H9 (cell line): ENCODE measurements around the gene SLC4A7. TPM values are rescaled to one million over a fixed set of nuclear protein-coding genes. Genes with fewer than 3 reads are reported as not detected.

Source experiments
- DNase-seq: peaks from one replicate; pipeline ENCODE4 v3.0.0-alpha.2; 2017
- H2AFZ ChIP-seq: one replicate; pipeline ENCODE4 v1.6.1; 2013; ENCODE audit warnings: mild to moderate bottlenecking, low read length, control low read depth, moderate library complexity
- H2AK5ac ChIP-seq: 2 replicates; pipeline ENCODE4 v1.6.1; 2013; ENCODE audit warnings: low read length, control low read depth, mixed read lengths; ENCODE audit not compliant: insufficient read length
- H2BK120ac ChIP-seq: one replicate; pipeline ENCODE4 v1.6.1; 2013; ENCODE audit warnings: low read depth, mild to moderate bottlenecking, low read length, control low read depth, inconsistent platforms; ENCODE audit not compliant: poor library complexity, severe bottlenecking
- H2BK12ac ChIP-seq: 2 replicates; pipeline ENCODE4 v1.6.1; 2013; ENCODE audit warnings: low read length, control low read depth, mixed read lengths, low read depth; ENCODE audit not compliant: insufficient read length
- H2BK15ac ChIP-seq: 2 replicates; pipeline ENCODE4 v1.6.1; 2013; ENCODE audit warnings: low read depth, low read length, control low read depth
- H2BK20ac ChIP-seq: one replicate; pipeline ENCODE4 v1.6.1; 2013; ENCODE audit warnings: low read depth, mild to moderate bottlenecking, low read length, control low read depth, inconsistent platforms; ENCODE audit not compliant: poor library complexity, severe bottlenecking
- H2BK5ac ChIP-seq: 2 replicates; pipeline ENCODE4 v1.6.1; 2013; ENCODE audit warnings: low read length, control low read depth, mixed read lengths; ENCODE audit not compliant: insufficient read length
- H3K14ac ChIP-seq: 2 replicates; pipeline ENCODE4 v1.6.1; 2013; ENCODE audit warnings: low read length, control low read depth; ENCODE audit not compliant: insufficient read depth
- H3K18ac ChIP-seq: 2 replicates; pipeline ENCODE4 v1.6.1; 2013; ENCODE audit warnings: low read depth, mild to moderate bottlenecking, mixed read lengths, low read length, control low read depth; ENCODE audit not compliant: insufficient read length
- H3K23ac ChIP-seq: 2 replicates; pipeline ENCODE4 v1.6.1; 2013; ENCODE audit warnings: low read length, control low read depth, mixed read lengths, low read depth; ENCODE audit not compliant: insufficient read length
- H3K23me2 ChIP-seq: 2 replicates; pipeline ENCODE4 v1.6.1; 2013; ENCODE audit warnings: low read depth, mild to moderate bottlenecking, mixed read lengths, low read length, control low read depth; ENCODE audit not compliant: insufficient read length, poor library complexity, severe bottlenecking
- H3K27ac ChIP-seq: 2 replicates; pipeline ENCODE4 v1.5.1; 2013; ENCODE audit warnings: low read length, control low read depth, mixed read lengths, low read depth; ENCODE audit not compliant: insufficient read length
- H3K27me3 ChIP-seq: 2 replicates; pipeline ENCODE4 v1.6.1; 2013; ENCODE audit warnings: low read length, control low read depth, inconsistent platforms; ENCODE audit not compliant: insufficient read depth
- H3K4ac ChIP-seq: 2 replicates; pipeline ENCODE4 v1.6.1; 2013; ENCODE audit warnings: low read depth, mild to moderate bottlenecking, control low read depth, inconsistent platforms, low read length, moderate library complexity
- H3K4me1 ChIP-seq: 2 replicates; pipeline ENCODE4 v1.6.1; 2013; ENCODE audit warnings: low read length, control low read depth, inconsistent platforms; ENCODE audit not compliant: insufficient read depth
- H3K4me2 ChIP-seq: 2 replicates; pipeline ENCODE4 v1.6.1; 2013; ENCODE audit warnings: low read length, control low read depth, mixed read lengths; ENCODE audit not compliant: insufficient read length, insufficient read depth
- H3K56ac ChIP-seq: 2 replicates; pipeline ENCODE4 v1.6.1; 2013; ENCODE audit warnings: low read depth, mild to moderate bottlenecking, mixed read lengths, low read length, control low read depth; ENCODE audit not compliant: insufficient read length
- H3K79me1 ChIP-seq: 2 replicates; pipeline ENCODE4 v1.6.1; 2013; ENCODE audit warnings: low read depth, mild to moderate bottlenecking, moderate library complexity, low read length, control low read depth, inconsistent platforms; ENCODE audit not compliant: insufficient read depth, poor library complexity, severe bottlenecking
- H3K79me2 ChIP-seq: 2 replicates; pipeline ENCODE4 v1.6.1; 2013; ENCODE audit warnings: low read length, control low read depth, inconsistent platforms; ENCODE audit not compliant: insufficient read depth
- H3K9ac ChIP-seq: 2 replicates; pipeline ENCODE4 v1.6.1; 2013; ENCODE audit warnings: low read length, control low read depth, mixed read lengths; ENCODE audit not compliant: insufficient read length; ENCODE audit errors: extremely low read depth
- H3K9me3 ChIP-seq: one replicate; pipeline ENCODE4 v1.6.1; 2013; ENCODE audit warnings: low read depth, low read length, inconsistent platforms; ENCODE audit not compliant: control insufficient read depth
- H3T11ph ChIP-seq: one replicate; pipeline ENCODE4 v1.6.1; 2013; ENCODE audit warnings: mild to moderate bottlenecking, low read length, control low read depth, inconsistent platforms
- H4K20me1 ChIP-seq: one replicate; pipeline ENCODE4 v1.6.1; 2013; ENCODE audit not compliant: control insufficient read depth, insufficient read length, insufficient read depth
- H4K5ac ChIP-seq: 2 replicates; pipeline ENCODE4 v1.6.1; 2013; ENCODE audit warnings: low read depth, mild to moderate bottlenecking, mixed read lengths, low read length, control low read depth; ENCODE audit not compliant: insufficient read length
- H4K8ac ChIP-seq: replicated peaks from 2 replicates; pipeline ENCODE4 v1.6.1; 2013; ENCODE audit warnings: low read length, control low read depth, mixed read lengths, low read depth; ENCODE audit not compliant: insufficient read length
- H4K91ac ChIP-seq: 2 replicates; pipeline ENCODE4 v1.6.1; 2013; ENCODE audit warnings: low read depth, mild to moderate bottlenecking, moderate library complexity, mixed read lengths, low read length, control low read depth; ENCODE audit not compliant: insufficient read length
- H3K27ac Mint-ChIP-seq, 3 experiments: 2 replicates in 2 of 3; 3 replicates in 1 of 3; pipeline ENCODE4 v1.8.0; 2020 to 2021; ENCODE audit warnings: mixed read lengths in 3 of 3, mild to moderate bottlenecking in 1 of 3, moderate library complexity in 1 of 3
- H3K27me3 Mint-ChIP-seq: 2 replicates; pipeline ENCODE4 v1.8.0; 2021; ENCODE audit warnings: low read depth, mild to moderate bottlenecking, moderate library complexity, mixed read lengths
- H3K36me3 Mint-ChIP-seq, 3 experiments: 2 replicates in 2 of 3; 3 replicates in 1 of 3; pipeline ENCODE4 v1.8.0; 2020 to 2021; ENCODE audit warnings: low read depth in 3 of 3, mixed read lengths in 3 of 3; ENCODE audit not compliant: insufficient read depth in 1 of 3
- H3K4me1 Mint-ChIP-seq, 2 experiments: 2 replicates each; pipeline ENCODE4 v1.8.0; 2020; ENCODE audit warnings: mixed read lengths in 2 of 2
- H3K4me3 Mint-ChIP-seq, 2 experiments: 2 replicates in 1 of 2; 3 replicates in 1 of 2; pipeline ENCODE4 v1.8.0; 2020 to 2021; ENCODE audit warnings: mild to moderate bottlenecking in 2 of 2, mixed read lengths in 2 of 2, moderate library complexity in 1 of 2
- H3K9me3 Mint-ChIP-seq, 2 experiments: 2 replicates in 1 of 2; 3 replicates in 1 of 2; pipeline ENCODE4 v1.8.0; 2020; ENCODE audit warnings: mild to moderate bottlenecking in 2 of 2, mixed read lengths in 2 of 2, moderate library complexity in 1 of 2
- CTCF ChIP-seq: fragments of 200-600 bp; sonication (generic); conservative IDR thresholded peaks from 3 replicates; pipeline ENCODE4 v1.8.0; 2021; ENCODE audit warnings: antibody characterized with exemption, mild to moderate bottlenecking
- WGBS: extraction: QIAGEN DNeasy Blood & Tissue Kit; methylation state at CpG from one replicate; pipeline ENCODE4 v1.1.7; 2013; ENCODE audit warnings: missing lambda C conversion rate, low lambda C conversion rate, mixed read lengths; ENCODE audit not compliant: insufficient read length; ENCODE audit errors: extremely low coverage; 5-methylcytosine and 5-hydroxymethylcytosine counted together
- total RNA-seq: library from RNA; stranded (reverse); gene quantifications from 2 replicates; pipeline ENCODE4 v1.2.1, GENCODE V29; 2021

SLC4A7 gene
- total RNA-seq, 1 experiment from 2014 or later = 46.1 TPM

- Histone ChIP-seq H2AK5ac (no peak overlapping the region), H3K4me1 (no peaks in the 10 kb centered on the region), H3K9ac (no peak overlapping the region), H3K4me2 (no peak overlapping the region), H3K18ac (no peak overlapping the region), H2BK120ac (no peak overlapping the region), H2AFZ (no peak overlapping the region), H2BK15ac (no peak overlapping the region), H2BK20ac (no peak overlapping the region), H3K79me2 (no peaks in the 10 kb centered on the region), H4K20me1 (no peaks in the 10 kb centered on the region), H3K27me3 (no peaks in the 10 kb centered on the region), H3K4ac (no peak overlapping the region), H3K27ac (no peak overlapping the region), H4K8ac (no peak overlapping the region), H3K14ac (no peak overlapping the region), H4K91ac (no peak overlapping the region), H3K79me1 (no peaks in the 10 kb centered on the region), H3K56ac (no peak overlapping the region), H3T11ph (no peak overlapping the region), H2BK12ac (no peak overlapping the region), H2BK5ac (no peak overlapping the region), H3K23ac (no peak overlapping the region), H3K23me2 (no peaks in the 10 kb centered on the region), H3K9me3 (no peaks in the 10 kb centered on the region), H4K5ac (no peak overlapping the region)
- H3K27ac Mint-ChIP-seq = no peak overlapping the region
- no peaks in the 10 kb centered on the region for H3K36me3 Mint-ChIP-seq
- peaks cover 4 to 6% of the 10 kb centered on the region in 2 experiments; a peak in 2 of 4 replicates for H3K4me1 Mint-ChIP-seq
- H3K4me3 Mint-ChIP-seq = no peak overlapping the region
- TF ChIP-seq CTCF = no peak
- no CpG with 5 or more reads among the region's 2 CpGs for WGBS
- H3K9me3 Mint-ChIP-seq = no peaks in the 10 kb centered on the region
- no peaks in the 10 kb centered on the region for H3K27me3 Mint-ChIP-seq
- no peak for DNase-seq
Measured at GRCh38 chr3:27345045-27345444, 139.1 kb downstream of the SLC4A7 start.
